Measurements from ENCODE around the gene HLA-DRB1. TPM values are rescaled to one million over a fixed set of nuclear protein-coding genes. Genes with fewer than 3 reads are reported as not detected.
"Not testable (repeated sequence)": the region's sequence is repeated elsewhere in the genome, so short reads cannot be mapped to it uniquely, and the experiment has no call there.

The HLA-DRB1 gene
- total RNA-seq, 3 donors from 2014 or later: 26.9 to 169 (median 89.6) TPM

DNA sequence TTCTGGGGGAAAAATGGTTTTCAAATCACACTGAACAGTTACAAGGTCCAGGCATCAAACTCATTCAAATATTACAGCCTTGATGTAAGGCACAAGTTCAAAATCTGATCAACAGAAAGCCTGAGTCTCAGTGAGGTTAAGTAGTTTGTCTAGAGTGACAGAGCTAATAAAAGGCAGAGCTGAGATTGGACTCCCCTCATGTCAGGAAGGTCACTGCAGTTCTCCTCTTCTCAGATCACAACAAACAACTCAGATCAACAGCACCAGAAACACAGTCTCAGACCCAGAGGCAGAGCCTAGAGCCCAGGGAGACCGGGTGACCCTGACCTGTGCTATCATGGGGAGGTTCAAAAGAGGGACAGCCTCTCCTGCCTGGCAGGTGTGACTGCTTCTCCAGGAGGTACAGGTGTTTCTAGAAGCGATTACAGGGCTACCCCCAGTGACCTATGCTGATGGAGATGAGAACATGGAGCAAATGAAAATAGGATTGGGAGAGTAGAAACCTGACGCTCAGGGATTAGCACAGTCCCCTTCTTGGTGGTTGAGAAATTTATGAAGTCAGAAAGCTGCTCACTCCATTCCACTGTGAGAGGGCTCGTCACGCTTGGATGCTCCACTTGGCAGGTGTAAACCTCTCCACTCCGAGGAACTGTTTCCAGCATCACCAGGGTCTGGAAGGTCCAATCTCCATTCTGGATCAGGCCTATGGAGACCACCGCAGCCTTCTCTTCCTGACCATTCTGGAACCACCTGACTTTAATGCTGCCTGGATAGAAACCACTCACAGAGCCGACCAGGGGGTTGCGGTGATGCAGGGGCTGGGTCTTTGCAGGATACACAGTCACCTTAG is 35.3 kb downstream of the HLA-DRB1 start:
- no peak for ATAC-seq
- Histone ChIP-seq H3K4me1 (ENCODE audit: low read depth) (no peaks in the 10 kb centered on the region), H3K36me3 (ENCODE audit: low read depth) (no peaks in the 10 kb centered on the region), H3K4me3 (no peak overlapping the region), H3K9me3 (no peaks in the 10 kb centered on the region)
- TF ChIP-seq CTCF (IDR thresholded peaks at IDR 0.05): no peak
- intact Hi-C loops (cut with DNase I, micrococcal nuclease): no loop called here
- DNase-seq: no peak

DNA sequence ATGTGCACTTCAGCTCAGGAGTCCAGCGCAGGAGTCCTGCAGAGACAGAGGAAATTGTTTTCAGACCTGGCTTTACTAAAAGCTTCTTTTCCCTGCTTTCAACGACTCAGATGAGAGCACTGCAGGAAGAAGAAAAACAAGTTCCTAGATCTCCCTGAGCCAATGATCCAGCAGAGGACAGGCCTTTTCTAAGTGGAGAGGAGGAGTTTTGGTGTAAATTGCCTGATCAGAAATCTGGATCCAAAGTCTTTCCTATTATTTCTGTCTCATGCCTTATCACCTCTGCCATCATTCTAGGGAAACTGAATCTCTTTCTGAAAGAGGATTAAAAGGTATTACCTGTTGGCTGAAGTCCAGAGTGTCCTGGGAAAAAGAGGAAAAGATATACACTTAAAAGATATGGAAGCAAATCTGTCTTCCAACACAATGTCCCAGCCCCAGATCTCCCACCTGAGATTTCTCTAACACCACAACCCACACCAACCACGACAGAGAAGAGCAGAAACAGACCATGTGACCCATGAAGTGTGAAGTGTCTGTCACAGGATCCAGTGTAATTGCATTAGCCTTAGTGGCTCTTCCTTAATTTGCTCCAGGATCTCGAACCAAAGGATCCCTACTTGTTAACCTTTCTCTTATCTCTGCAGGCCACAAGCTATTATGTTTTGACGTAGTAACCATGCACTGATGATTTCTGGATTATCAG is 36.5 kb downstream of the HLA-DRB1 start:
- peak; percentile 53 for ATAC-seq
- DNase-seq: no peak
- intact Hi-C loops (cut with DNase I, micrococcal nuclease): no loop called here

GRCh38 chr6:32551410-32551809 is 38.2 kb downstream of the HLA-DRB1 start:
- ATAC-seq: no peak
- H3K4me1 ChIP-seq (ENCODE audit: low read depth): no peaks in the 10 kb centered on the region
- H3K36me3 ChIP-seq (ENCODE audit: low read depth): no peaks in the 10 kb centered on the region
- no peak for DNase-seq
- H3K4me3 ChIP-seq: no peak overlapping the region
- no peak for TF ChIP-seq CTCF (IDR thresholded peaks at IDR 0.05)
- H3K9me3 ChIP-seq: no peaks in the 10 kb centered on the region
- intact Hi-C loops (cut with DNase I, micrococcal nuclease): no loop called here

More for the DNA sequence above, 36.5 kb downstream of the HLA-DRB1 start:
- H3K36me3 ChIP-seq (ENCODE audit: low read depth): no peaks in the 10 kb centered on the region
- H3K9me3 ChIP-seq: no peaks in the 10 kb centered on the region
- no peak for TF ChIP-seq CTCF (IDR thresholded peaks at IDR 0.05)
- no peaks in the 10 kb centered on the region for H3K4me1 ChIP-seq (ENCODE audit: low read depth)
- no peak overlapping the region for H3K4me3 ChIP-seq

DNA sequence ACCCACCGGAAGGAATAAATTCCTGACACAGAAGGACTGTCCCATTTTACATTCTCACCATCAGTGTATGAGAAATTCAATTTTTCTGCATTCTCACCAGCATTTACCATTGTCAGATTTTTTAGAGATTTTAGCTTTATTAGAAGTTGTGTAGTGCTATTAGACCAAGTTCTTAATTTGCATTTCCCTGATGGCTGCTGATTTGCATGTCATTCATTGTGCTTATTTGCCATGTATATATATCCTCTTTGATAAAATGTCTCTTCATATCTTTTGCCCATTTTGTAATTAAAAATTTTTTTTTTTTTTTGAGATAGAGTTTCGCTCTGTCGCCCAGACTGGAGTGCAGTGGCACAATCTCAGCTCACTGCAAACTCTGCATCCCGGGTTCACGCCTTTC is 49.8 kb downstream of the HLA-DRB1 start:
- intact Hi-C loops (cut with DNase I, micrococcal nuclease): no loop called here
- no peak overlapping the region for H3K4me3 ChIP-seq
- H3K9me3 ChIP-seq: no peaks in the 10 kb centered on the region
- H3K4me1 ChIP-seq (ENCODE audit: low read depth): no peaks in the 10 kb centered on the region
- ATAC-seq (no peak), DNase-seq (no peak)
- H3K36me3 ChIP-seq (ENCODE audit: low read depth): no peaks in the 10 kb centered on the region
- no peak for TF ChIP-seq CTCF (IDR thresholded peaks at IDR 0.05)

GRCh38 chr6:32530431-32530793 is 59.2 kb downstream of the HLA-DRB1 start:
- not testable (repeated sequence) for H3K4me1 ChIP-seq (ENCODE audit: low read depth)

More at GRCh38 chr6:32530431-32530793, 59.2 kb downstream of the HLA-DRB1 start:
- H3K36me3 ChIP-seq (ENCODE audit: low read depth); H3K9me3 ChIP-seq; DNase-seq; intact Hi-C loops (cut with DNase I, micrococcal nuclease); H3K4me3 ChIP-seq: not testable (repeated sequence)
- ATAC-seq: peak; percentile 65
